ENCODE results near the gene PGAM2.

- no peak for TF ChIP-seq CTCF (IDR thresholded peaks at IDR 0.05)
- no peak for TF ChIP-seq POLR2A (IDR thresholded peaks at IDR 0.05)
These were observed 13.7 kb downstream of the PGAM2 start for GRCh38 chr7:44051611-44052220.
